MM.1S (cell line): ENCODE measurements around the gene ZFPM1.

Experiments
- EZH2 ChIP-seq: fragments of 300-600 bp; sonication (generic); optimal IDR thresholded peaks from 2 replicates; pipeline ENCODE3; 2017; ENCODE audit warnings: low read depth, mild to moderate bottlenecking, antibody characterized with exemption, low read length, mixed read lengths
- EZH2phosphoT487 ChIP-seq: fragments of 300-600 bp; sonication (generic); IDR thresholded peaks from 2 replicates; pipeline ENCODE4 v1.6.1; 2018; ENCODE audit warnings: antibody characterized with exemption, low read length
- TF ChIP-seq, protein P1 (sequence below): fragments of 300-600 bp; sonication (generic); IDR thresholded peaks from 2 replicates; pipeline ENCODE4 v1.5.1; 2016; ENCODE audit warnings: antibody characterized with exemption, low read length, mixed read lengths

DNA sequence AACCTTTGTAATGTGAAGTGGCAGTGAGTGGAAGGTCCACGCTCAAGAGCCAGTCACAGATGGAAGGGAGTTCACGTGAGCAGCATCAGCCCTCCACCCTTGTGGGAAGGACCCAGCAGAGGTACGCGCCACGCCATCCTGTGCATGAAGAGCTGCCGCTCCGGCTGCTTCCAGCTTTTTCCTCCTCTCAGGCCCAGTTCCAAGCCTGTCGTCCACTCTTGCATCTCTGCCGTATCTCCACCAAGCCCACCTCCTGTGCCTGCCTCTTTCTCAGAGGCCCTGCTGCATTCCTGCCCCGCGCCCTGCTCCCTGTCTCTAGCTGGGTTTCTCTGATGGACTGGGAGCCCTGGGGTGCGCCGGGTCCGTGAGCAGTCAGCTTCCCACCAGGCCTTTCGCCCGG, 127.3 kb downstream of the ZFPM1 start:
- TF ChIP-seq, protein P1, sequence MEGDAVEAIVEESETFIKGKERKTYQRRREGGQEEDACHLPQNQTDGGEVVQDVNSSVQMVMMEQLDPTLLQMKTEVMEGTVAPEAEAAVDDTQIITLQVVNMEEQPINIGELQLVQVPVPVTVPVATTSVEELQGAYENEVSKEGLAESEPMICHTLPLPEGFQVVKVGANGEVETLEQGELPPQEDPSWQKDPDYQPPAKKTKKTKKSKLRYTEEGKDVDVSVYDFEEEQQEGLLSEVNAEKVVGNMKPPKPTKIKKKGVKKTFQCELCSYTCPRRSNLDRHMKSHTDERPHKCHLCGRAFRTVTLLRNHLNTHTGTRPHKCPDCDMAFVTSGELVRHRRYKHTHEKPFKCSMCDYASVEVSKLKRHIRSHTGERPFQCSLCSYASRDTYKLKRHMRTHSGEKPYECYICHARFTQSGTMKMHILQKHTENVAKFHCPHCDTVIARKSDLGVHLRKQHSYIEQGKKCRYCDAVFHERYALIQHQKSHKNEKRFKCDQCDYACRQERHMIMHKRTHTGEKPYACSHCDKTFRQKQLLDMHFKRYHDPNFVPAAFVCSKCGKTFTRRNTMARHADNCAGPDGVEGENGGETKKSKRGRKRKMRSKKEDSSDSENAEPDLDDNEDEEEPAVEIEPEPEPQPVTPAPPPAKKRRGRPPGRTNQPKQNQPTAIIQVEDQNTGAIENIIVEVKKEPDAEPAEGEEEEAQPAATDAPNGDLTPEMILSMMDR: no peak
- no peak for TF ChIP-seq EZH2
- no peak for TF ChIP-seq EZH2phosphoT487
